ENCODE data around the gene ARHGAP45. TPM values are rescaled to one million over a fixed set of nuclear protein-coding genes. Genes with fewer than 3 reads are reported as not detected.

ARHGAP45 gene
- total and polyA plus RNA-seq, 9 of the 15 experiments (the other 6 are each of a cell fraction or from before 2014, with no cell fraction given) = 0.08 to 22.1 (median 4.2) TPM

DNA sequence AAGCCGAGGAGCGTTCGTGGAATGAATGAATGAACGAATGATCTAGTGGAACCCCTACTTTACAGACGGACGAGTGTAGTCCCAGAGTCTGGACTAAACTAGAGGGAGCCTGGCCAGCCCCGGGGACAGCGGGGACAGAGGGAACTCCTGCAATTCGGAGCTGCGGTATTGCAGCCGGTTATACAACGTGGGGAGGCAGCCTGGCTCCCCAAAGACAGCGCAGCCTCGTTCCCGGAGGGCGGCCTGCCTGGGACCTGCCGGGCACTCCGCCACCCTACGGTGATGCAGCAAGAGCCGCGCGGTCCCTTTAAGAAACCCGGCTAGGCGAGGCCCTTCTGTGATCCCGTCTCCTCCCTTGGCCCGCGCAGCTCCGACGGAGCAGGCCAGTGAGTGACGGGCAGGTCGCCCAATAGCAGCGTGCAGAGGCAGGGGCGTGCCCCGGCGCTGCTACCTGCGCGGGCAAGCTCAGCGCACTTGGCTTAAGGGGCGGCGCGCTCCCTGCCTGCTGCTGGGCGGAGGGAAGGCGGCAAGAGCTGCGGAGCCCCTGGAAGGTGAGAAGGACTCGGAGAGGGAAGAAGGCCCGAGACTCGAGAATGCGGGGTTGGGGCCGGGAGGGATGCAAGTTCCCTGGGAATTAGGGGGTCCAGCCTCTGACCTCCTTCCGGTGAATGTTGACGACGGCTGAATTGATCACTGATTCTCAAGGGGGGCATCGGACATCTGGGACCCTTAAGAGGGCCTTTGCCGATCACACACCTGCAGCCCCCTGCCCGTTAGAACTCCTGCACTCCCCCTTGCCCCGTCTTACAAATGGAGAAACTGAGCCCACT lies 27.1 kb upstream of the ARHGAP45 start, which contains the start of gene ABCA7 (continued):
- 0 out of 2 replicates have a peak, but pooled peaks have one; percentile 9 for TF ChIP-seq ZNF609 (CRISPR knock-in tag; IDR thresholded peaks at IDR 0.05; ENCODE audit: borderline replicate concordance)
- TF ChIP-seq, protein P1, sequence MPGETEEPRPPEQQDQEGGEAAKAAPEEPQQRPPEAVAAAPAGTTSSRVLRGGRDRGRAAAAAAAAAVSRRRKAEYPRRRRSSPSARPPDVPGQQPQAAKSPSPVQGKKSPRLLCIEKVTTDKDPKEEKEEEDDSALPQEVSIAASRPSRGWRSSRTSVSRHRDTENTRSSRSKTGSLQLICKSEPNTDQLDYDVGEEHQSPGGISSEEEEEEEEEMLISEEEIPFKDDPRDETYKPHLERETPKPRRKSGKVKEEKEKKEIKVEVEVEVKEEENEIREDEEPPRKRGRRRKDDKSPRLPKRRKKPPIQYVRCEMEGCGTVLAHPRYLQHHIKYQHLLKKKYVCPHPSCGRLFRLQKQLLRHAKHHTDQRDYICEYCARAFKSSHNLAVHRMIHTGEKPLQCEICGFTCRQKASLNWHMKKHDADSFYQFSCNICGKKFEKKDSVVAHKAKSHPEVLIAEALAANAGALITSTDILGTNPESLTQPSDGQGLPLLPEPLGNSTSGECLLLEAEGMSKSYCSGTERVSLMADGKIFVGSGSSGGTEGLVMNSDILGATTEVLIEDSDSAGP (CRISPR knock-in tag; IDR thresholded peaks at IDR 0.05) = peak; percentile 100
- TF ChIP-seq SIN3A (IDR thresholded peaks at IDR 0.05; ENCODE audit: borderline replicate concordance in 2 of 2, control insufficient read depth in 1 of 2, low read depth in 2 of 2, low read length in 2 of 2) = peak; percentile 12 to 32; a peak in 1 of 4 replicates
- TF ChIP-seq, protein P2, sequence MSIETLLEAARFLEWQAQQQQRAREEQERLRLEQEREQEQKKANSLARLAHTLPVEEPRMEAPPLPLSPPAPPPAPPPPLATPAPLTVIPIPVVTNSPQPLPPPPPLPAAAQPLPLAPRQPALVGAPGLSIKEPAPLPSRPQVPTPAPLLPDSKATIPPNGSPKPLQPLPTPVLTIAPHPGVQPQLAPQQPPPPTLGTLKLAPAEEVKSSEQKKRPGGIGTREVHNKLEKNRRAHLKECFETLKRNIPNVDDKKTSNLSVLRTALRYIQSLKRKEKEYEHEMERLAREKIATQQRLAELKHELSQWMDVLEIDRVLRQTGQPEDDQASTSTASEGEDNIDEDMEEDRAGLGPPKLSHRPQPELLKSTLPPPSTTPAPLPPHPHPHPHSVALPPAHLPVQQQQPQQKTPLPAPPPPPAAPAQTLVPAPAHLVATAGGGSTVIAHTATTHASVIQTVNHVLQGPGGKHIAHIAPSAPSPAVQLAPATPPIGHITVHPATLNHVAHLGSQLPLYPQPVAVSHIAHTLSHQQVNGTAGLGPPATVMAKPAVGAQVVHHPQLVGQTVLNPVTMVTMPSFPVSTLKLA (conservative IDR thresholded peaks at IDR 0.05) = peak; percentile 71 to 81
- TF ChIP-seq, protein P3, sequence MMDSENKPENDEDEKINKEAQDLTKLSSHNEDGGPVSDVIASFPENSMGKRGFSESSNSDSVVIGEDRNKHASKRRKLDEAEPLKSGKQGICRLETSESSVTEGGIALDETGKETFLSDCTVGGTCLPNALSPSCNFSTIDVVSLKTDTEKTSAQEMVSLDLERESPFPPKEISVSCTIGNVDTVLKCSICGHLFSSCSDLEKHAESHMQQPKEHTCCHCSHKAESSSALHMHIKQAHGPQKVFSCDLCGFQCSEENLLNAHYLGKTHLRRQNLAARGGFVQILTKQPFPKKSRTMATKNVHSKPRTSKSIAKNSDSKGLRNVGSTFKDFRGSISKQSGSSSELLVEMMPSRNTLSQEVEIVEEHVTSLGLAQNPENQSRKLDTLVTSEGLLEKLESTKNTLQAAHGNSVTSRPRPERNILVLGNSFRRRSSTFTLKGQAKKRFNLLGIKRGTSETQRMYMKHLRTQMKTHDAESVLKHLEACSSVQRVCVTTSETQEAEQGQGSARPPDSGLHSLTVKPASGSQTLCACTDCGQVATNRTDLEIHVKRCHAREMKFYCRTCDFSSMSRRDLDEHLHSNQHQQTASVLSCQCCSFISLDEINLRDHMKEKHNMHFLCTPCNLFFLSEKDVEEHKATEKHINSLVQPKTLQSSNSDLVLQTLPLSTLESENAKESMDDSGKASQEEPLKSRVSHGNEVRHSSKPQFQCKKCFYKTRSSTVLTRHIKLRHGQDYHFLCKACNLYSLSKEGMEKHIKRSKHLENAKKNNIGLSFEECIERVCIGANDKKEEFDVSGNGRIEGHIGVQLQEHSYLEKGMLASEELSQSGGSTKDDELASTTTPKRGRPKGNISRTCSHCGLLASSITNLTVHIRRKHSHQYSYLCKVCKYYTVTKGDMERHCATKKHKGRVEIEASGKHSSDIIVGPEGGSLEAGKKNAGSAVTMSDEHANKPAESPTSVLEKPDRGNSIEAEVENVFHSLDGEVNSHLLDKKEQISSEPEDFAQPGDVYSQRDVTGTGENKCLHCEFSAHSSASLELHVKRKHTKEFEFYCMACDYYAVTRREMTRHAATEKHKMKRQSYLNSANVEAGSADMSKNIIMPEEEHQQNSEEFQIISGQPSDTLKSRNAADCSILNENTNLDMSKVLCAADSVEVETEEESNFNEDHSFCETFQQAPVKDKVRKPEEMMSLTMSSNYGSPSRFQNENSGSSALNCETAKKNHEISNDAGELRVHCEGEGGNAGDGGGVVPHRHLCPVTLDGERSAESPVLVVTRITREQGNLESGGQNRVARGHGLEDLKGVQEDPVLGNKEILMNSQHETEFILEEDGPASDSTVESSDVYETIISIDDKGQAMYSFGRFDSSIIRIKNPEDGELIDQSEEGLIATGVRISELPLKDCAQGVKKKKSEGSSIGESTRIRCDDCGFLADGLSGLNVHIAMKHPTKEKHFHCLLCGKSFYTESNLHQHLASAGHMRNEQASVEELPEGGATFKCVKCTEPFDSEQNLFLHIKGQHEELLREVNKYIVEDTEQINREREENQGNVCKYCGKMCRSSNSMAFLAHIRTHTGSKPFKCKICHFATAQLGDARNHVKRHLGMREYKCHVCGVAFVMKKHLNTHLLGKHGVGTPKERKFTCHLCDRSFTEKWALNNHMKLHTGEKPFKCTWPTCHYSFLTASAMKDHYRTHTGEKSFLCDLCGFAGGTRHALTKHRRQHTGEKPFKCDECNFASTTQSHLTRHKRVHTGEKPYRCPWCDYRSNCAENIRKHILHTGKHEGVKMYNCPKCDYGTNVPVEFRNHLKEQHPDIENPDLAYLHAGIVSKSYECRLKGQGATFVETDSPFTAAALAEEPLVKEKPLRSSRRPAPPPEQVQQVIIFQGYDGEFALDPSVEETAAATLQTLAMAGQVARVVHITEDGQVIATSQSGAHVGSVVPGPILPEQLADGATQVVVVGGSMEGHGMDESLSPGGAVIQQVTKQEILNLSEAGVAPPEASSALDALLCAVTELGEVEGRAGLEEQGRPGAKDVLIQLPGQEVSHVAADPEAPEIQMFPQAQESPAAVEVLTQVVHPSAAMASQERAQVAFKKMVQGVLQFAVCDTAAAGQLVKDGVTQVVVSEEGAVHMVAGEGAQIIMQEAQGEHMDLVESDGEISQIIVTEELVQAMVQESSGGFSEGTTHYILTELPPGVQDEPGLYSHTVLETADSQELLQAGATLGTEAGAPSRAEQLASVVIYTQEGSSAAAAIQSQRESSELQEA (IDR thresholded peaks at IDR 0.05; ENCODE audit: low read depth) = peak; percentile 75; the same call in 1 of the 2 replicates
- TF ChIP-seq CTBP1 (IDR thresholded peaks at IDR 0.05; ENCODE audit: borderline replicate concordance) = peak; percentile 94
- TF ChIP-seq TAF1 (IDR thresholded peaks at IDR 0.05; ENCODE audit: control insufficient read depth, extremely low read depth, insufficient read depth, low read length, severe bottlenecking) = peak; percentile 51
